ENCODE measurements around the gene KLHDC3. TPM values are rescaled to one million over a fixed set of nuclear protein-coding genes. Genes with fewer than 3 reads are reported as not detected.

The KLHDC3 gene
- total RNA-seq, 1 donor from 2014 or later: 67.4 TPM

DNA sequence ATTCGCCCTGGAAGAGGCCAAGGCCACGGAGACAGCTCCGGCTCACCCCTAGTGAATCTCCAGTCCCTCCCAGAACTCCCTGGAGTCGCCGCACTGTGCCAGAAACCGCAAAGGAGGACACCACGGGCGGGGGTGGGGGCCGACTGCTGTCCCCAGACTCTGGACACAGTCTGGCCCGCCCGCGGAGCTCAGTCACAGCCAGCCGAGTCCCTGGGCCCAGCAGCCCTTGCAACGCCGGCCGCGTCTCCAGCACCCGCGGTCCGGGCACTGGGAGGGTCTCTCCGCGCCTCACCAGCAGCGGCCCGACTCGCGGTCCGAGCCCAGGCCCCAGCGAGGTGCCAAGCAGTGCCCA, 35.6 kb upstream of the KLHDC3 start:
- peak overlapping the region; percentile 94 for H3K4me2 ChIP-seq (ENCODE audit: low read length)
- Mint-ChIP-seq H3K27ac (ENCODE audit: unreplicated experiment) (peak overlapping the region; percentile 87), H3K4me1 (ENCODE audit: low read depth, unreplicated experiment) (peaks cover 12% of the 10 kb centered on the region), H3K9me3 (ENCODE audit: unreplicated experiment) (no peaks in the 10 kb centered on the region), H3K36me3 (ENCODE audit: low read depth, unreplicated experiment) (peaks cover 10% of the 10 kb centered on the region), H3K27me3 (ENCODE audit: low read depth, unreplicated experiment) (no peaks in the 10 kb centered on the region), H3K4me3 (ENCODE audit: unreplicated experiment) (peak overlapping the region; percentile 92)
- peak overlapping the region; percentile 83 for H3K9ac ChIP-seq (ENCODE audit: low read length)
- H3K79me2 ChIP-seq (ENCODE audit: insufficient read depth, low read length): peaks cover 24% of the 10 kb centered on the region
- FAIRE-seq: no peak
- peaks cover 11% of the 10 kb centered on the region for H4K20me1 ChIP-seq (ENCODE audit: insufficient read depth, low read length)
- H3K4me1 ChIP-seq (ENCODE audit: insufficient read depth, low read length): peaks cover 11% of the 10 kb centered on the region
- peak overlapping the region; percentile 85 for H2AFZ ChIP-seq (ENCODE audit: low read depth, low read length)
- H3K27me3 ChIP-seq (ENCODE audit: insufficient read depth, low read length): no peaks in the 10 kb centered on the region
- no peaks in the 10 kb centered on the region for H3K36me3 ChIP-seq (ENCODE audit: insufficient read depth, low read length)
- DNase-seq (ENCODE audit: low read depth): no peak
- peak overlapping the region; percentile 76 for H3K4me3 ChIP-seq (ENCODE audit: insufficient read depth, low read depth, low read length)
- TF ChIP-seq, protein P1, sequence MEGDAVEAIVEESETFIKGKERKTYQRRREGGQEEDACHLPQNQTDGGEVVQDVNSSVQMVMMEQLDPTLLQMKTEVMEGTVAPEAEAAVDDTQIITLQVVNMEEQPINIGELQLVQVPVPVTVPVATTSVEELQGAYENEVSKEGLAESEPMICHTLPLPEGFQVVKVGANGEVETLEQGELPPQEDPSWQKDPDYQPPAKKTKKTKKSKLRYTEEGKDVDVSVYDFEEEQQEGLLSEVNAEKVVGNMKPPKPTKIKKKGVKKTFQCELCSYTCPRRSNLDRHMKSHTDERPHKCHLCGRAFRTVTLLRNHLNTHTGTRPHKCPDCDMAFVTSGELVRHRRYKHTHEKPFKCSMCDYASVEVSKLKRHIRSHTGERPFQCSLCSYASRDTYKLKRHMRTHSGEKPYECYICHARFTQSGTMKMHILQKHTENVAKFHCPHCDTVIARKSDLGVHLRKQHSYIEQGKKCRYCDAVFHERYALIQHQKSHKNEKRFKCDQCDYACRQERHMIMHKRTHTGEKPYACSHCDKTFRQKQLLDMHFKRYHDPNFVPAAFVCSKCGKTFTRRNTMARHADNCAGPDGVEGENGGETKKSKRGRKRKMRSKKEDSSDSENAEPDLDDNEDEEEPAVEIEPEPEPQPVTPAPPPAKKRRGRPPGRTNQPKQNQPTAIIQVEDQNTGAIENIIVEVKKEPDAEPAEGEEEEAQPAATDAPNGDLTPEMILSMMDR (IDR thresholded peaks at IDR 0.05; ENCODE audit: insufficient read depth, low read depth, low read length): no peak
- TF ChIP-seq EZH2 (IDR thresholded peaks at IDR 0.05; ENCODE audit: insufficient read depth, low read length): no peak
- no peaks in the 10 kb centered on the region for H3K9me3 ChIP-seq (ENCODE audit: insufficient read depth, low read depth, low read length)
- peak overlapping the region; percentile 58 for H3K27ac ChIP-seq (ENCODE audit: low read depth, low read length)

DNA sequence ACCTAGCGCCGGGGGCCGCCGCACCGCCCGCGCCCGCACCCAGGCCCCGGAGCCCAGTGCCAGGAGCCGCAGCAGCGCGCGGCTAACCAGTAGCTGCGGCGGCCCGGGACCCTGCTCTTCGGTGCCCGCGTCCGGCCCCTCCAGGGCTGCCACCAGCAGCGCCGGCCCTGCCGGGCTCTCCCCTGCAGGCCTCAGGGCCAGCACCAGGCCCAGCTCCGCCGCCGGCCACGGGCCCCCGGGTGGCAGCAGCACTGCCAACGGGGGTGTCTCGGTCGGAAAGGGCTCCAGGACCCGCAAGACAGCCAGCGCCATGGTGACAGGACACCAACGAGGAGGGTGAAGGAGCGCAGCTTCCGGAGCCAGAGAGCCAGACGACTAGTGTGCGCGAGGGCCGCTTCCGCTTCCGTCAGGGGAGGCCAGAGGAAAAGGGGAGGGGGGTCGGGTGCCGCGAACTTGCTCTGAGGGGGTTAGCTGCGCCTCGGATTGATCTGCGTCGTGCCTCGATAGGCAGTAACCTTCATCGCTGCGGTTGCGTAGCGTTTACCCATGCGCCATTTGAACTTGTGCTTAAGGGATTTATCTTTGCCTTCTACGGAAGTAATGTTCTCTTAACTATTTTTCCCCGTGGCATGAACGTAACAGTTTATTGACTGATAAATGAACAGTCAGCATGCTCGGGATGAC, 35.1 kb upstream of the KLHDC3 start, which contains the start of gene PEX6:
PEX6 (minus strand) TSS at position 343 of the 684 bp plus-strand sequence; CDS start at position 312, 31 bp downstream.
- Histone ChIP-seq H3K36me3 (ENCODE audit: insufficient read depth, low read length) (no peaks in the 10 kb centered on the region), H3K4me2 (ENCODE audit: low read length) (peak within 1 kb of the TSS; percentile 94), H3K9me3 (ENCODE audit: insufficient read depth, low read depth, low read length) (no peaks in the 10 kb centered on the region), H3K4me1 (ENCODE audit: insufficient read depth, low read length) (peaks cover 16% of the 10 kb centered on the region), H2AFZ (ENCODE audit: low read depth, low read length) (peak within 1 kb of the TSS; percentile 85), H3K79me2 (ENCODE audit: insufficient read depth, low read length) (peaks cover 24% of the 10 kb centered on the region), H3K9ac (ENCODE audit: low read length) (peak within 1 kb of the TSS; percentile 83), H3K27me3 (ENCODE audit: insufficient read depth, low read length) (no peaks in the 10 kb centered on the region), H3K4me3 (ENCODE audit: insufficient read depth, low read depth, low read length) (peak within 1 kb of the TSS; percentile 76), H3K27ac (ENCODE audit: low read depth, low read length) (peak within 1 kb of the TSS; percentile 58), H4K20me1 (ENCODE audit: insufficient read depth, low read length) (peaks cover 11% of the 10 kb centered on the region)
- TF ChIP-seq EZH2 (IDR thresholded peaks at IDR 0.05; ENCODE audit: insufficient read depth, low read length): no peak
- DNase-seq (ENCODE audit: low read depth) (peak; percentile 73), FAIRE-seq (no peak)
- Mint-ChIP-seq H3K36me3 (ENCODE audit: low read depth, unreplicated experiment) (peaks cover 7% of the 10 kb centered on the region), H3K27ac (ENCODE audit: unreplicated experiment) (peak within 1 kb of the TSS; percentile 87), H3K9me3 (ENCODE audit: unreplicated experiment) (no peaks in the 10 kb centered on the region), H3K4me1 (ENCODE audit: low read depth, unreplicated experiment) (peaks cover 12% of the 10 kb centered on the region), H3K27me3 (ENCODE audit: low read depth, unreplicated experiment) (no peaks in the 10 kb centered on the region), H3K4me3 (ENCODE audit: unreplicated experiment) (peak within 1 kb of the TSS; percentile 92)

DNA sequence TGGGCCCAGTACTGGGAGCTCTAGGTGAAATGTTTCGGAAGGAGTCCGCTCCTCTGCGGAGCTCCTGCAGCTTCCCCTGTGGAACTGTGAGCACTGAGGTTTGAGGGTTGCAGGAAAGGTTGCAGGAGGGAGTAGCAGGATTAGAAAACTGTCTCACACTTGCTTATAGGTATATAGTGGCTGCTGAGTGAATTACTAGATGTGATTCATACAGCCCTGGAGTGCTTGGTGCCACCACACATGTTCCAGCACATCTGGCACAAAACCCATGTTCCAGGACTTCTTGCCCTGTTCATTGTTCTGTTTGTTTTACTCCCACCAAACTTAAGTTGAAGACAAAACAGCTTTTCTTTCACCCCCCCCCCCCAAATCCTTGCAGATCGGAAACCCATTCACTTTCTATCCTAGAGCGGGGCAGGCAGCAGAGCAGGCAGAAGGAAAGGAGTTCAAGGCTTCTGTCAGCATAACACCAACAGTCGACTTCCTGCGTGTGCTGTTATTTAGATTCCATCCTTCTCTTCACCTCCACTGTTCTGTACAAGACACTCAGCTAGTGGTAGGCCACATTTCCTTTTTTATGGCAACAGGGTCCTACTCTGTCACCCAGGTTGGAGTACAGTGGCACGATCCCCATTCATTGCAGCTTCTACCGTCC, 34.4 kb upstream of the KLHDC3 start:
- Histone ChIP-seq H3K9ac (ENCODE audit: low read length) (peak overlapping the region; percentile 83), H3K9me3 (ENCODE audit: insufficient read depth, low read depth, low read length) (no peaks in the 10 kb centered on the region), H3K27me3 (ENCODE audit: insufficient read depth, low read length) (no peaks in the 10 kb centered on the region), H3K4me1 (ENCODE audit: insufficient read depth, low read length) (peaks cover 16% of the 10 kb centered on the region), H3K79me2 (ENCODE audit: insufficient read depth, low read length) (peaks cover 24% of the 10 kb centered on the region), H3K4me2 (ENCODE audit: low read length) (peak overlapping the region; percentile 94), H3K36me3 (ENCODE audit: insufficient read depth, low read length) (no peaks in the 10 kb centered on the region), H3K27ac (ENCODE audit: low read depth, low read length) (peak overlapping the region; percentile 58), H2AFZ (ENCODE audit: low read depth, low read length) (peak overlapping the region; percentile 85), H3K4me3 (ENCODE audit: insufficient read depth, low read depth, low read length) (peak overlapping the region; percentile 76), H4K20me1 (ENCODE audit: insufficient read depth, low read length) (peaks cover 11% of the 10 kb centered on the region)
- H3K9me3 Mint-ChIP-seq (ENCODE audit: unreplicated experiment): no peaks in the 10 kb centered on the region
- peaks cover 6% of the 10 kb centered on the region for H3K36me3 Mint-ChIP-seq (ENCODE audit: low read depth, unreplicated experiment)
- DNase-seq (ENCODE audit: low read depth) (peak; percentile 25), FAIRE-seq (no peak)
- TF ChIP-seq, protein P1 (IDR thresholded peaks at IDR 0.05; ENCODE audit: insufficient read depth, low read depth, low read length): no peak
- no peak for TF ChIP-seq EZH2 (IDR thresholded peaks at IDR 0.05; ENCODE audit: insufficient read depth, low read length)
- peaks cover 12% of the 10 kb centered on the region for H3K4me1 Mint-ChIP-seq (ENCODE audit: low read depth, unreplicated experiment)
- no peaks in the 10 kb centered on the region for H3K27me3 Mint-ChIP-seq (ENCODE audit: low read depth, unreplicated experiment)
- peak overlapping the region; percentile 78 for H3K27ac Mint-ChIP-seq (ENCODE audit: unreplicated experiment)
- peak overlapping the region; percentile 92 for H3K4me3 Mint-ChIP-seq (ENCODE audit: unreplicated experiment)

All from astrocyte (in vitro differentiated cells and primary cell).